VCaP (cell line): ENCODE results near the gene ADD2.

ENCODE experiments used
- H3K27ac ChIP-seq: fragments of 450-650 bp; 2 replicates; pipeline ENCODE4 v1.5.1; 2017
- CTCF ChIP-seq: fragments of 450-650 bp; conservative IDR thresholded peaks from 2 replicates; pipeline ENCODE4 v1.5.1; 2017; ENCODE audit warnings: mild to moderate bottlenecking, moderate library complexity

ADD2 gene

GRCh38 chr2:70712916-70713315, 55.1 kb downstream of the ADD2 start:
- no peak for TF ChIP-seq CTCF
- H3K27ac ChIP-seq: no peak overlapping the region

GRCh38 chr2:70711191-70711590, 56.8 kb downstream of the ADD2 start:
- no peak for TF ChIP-seq CTCF
- no peak overlapping the region for H3K27ac ChIP-seq

GRCh38 chr2:70710038-70710690, 57.8 kb downstream of the ADD2 start:
- no peak overlapping the region for H3K27ac ChIP-seq
- TF ChIP-seq CTCF: no peak

GRCh38 chr2:70709275-70710037, 58.5 kb downstream of the ADD2 start:
- H3K27ac ChIP-seq: peak overlapping the region; percentile 86
- no peak for TF ChIP-seq CTCF

- H3K27ac ChIP-seq: peak overlapping the region; percentile 86
- TF ChIP-seq CTCF: no peak
Observed at GRCh38 chr2:70708376-70709199, 59.4 kb downstream of the ADD2 start.

GRCh38 chr2:70707706-70708105, 60.3 kb downstream of the ADD2 start:
- H3K27ac ChIP-seq: peak overlapping the region; percentile 86
- no peak for TF ChIP-seq CTCF
